Spinal cord (tissue), 10 donors: ENCODE data around the gene TMEM59. TPM values are rescaled to one million over a fixed set of nuclear protein-coding genes. Genes with fewer than 3 reads are reported as not detected.
"Not testable (repeated sequence)": the region's sequence is repeated elsewhere in the genome, so short reads cannot be mapped to it uniquely, and the experiment has no call there.

Source experiments
- DNase-seq, 6 donors: peaks; one replicate each; pipeline versions ENCODE4 v3.0.0 to v3.0.0-alpha.2; 2013 to 2015; ENCODE audit warnings: low spot score in 6 of 6, low read depth in 4 of 6
- H3K27ac ChIP-seq: one replicate; pipeline ENCODE4 v1.5.1; 2013; ENCODE audit warnings: low read depth, low read length, control low read depth
- H3K27me3 ChIP-seq: one replicate; pipeline ENCODE4 v1.6.1; 2013; ENCODE audit warnings: low read length; ENCODE audit not compliant: control insufficient read depth, insufficient read depth
- H3K36me3 ChIP-seq: one replicate; pipeline ENCODE4 v1.6.1; 2013; ENCODE audit warnings: low read length; ENCODE audit not compliant: control insufficient read depth, insufficient read depth
- H3K4me1 ChIP-seq: one replicate; pipeline ENCODE4 v1.6.1; 2013; ENCODE audit warnings: low read length; ENCODE audit not compliant: control insufficient read depth, insufficient read depth
- H3K4me3 ChIP-seq: one replicate; pipeline ENCODE4 v1.5.1; 2013; ENCODE audit warnings: low read depth, low read length, control low read depth
- H3K9me3 ChIP-seq: one replicate; pipeline ENCODE4 v1.6.1; 2013; ENCODE audit warnings: low read length; ENCODE audit not compliant: control insufficient read depth, insufficient read depth
- WGBS: methylation state at CpG from one replicate; pipeline ENCODE4 v1.1.5; 2013; ENCODE audit warnings: missing lambda C conversion rate; ENCODE audit not compliant: insufficient coverage; 5-methylcytosine and 5-hydroxymethylcytosine counted together
- polyA plus RNA-seq, 2 donors: library from polyadenylated mRNA; unstranded; fragments of 120-200 nt; gene quantifications; one replicate each; pipeline ENCODE4 v1.2.1, GENCODE V29; 2013; ENCODE audit not compliant: insufficient read length in 2 of 2
- total RNA-seq, 2 donors: library from RNA; depleted of rRNA in 1 of 2; stranded (reverse); fragments of 120-200 nt in 1 of 2; fragments of >200 nt in 1 of 2; gene quantifications; one replicate each; pipeline versions ENCODE4 v1.2.3 to v1.2.4, GENCODE V29; 2013 to 2014
- donor health status: healthy.

TMEM59 gene
- total and polyA plus RNA-seq, 4 donors: 242 to 455 (median 272) TPM

GRCh38 chr1:53994516-53994915, 58.5 kb downstream of the TMEM59 start:
- H3K9me3 ChIP-seq, DNase-seq, H3K27me3 ChIP-seq, H3K4me1 ChIP-seq, H3K4me3 ChIP-seq, H3K36me3 ChIP-seq, H3K27ac ChIP-seq: not testable (repeated sequence)
- WGBS: no CpG with 5 or more reads among the region's 2 CpGs

- Histone ChIP-seq H3K4me3 (no peak overlapping the region), H3K27ac (no peak overlapping the region), H3K9me3 (peaks cover 1% of the 10 kb centered on the region), H3K4me1 (no peaks in the 10 kb centered on the region), H3K27me3 (no peaks in the 10 kb centered on the region), H3K36me3 (no peaks in the 10 kb centered on the region)
- 76% methylated on average over 3 of the region's 4 CpGs for WGBS
- DNase-seq: no peak
These were observed 60.7 kb downstream of the TMEM59 start for GRCh38 chr1:53992085-53992874.

- no peaks in the 10 kb centered on the region for H3K27me3 ChIP-seq
- H3K9me3 ChIP-seq: peaks cover 1% of the 10 kb centered on the region
- no peak for DNase-seq
- no peaks in the 10 kb centered on the region for H3K4me1 ChIP-seq
- no peak overlapping the region for H3K27ac ChIP-seq
- WGBS: no CpG with 5 or more reads among the region's 2 CpGs
- no peaks in the 10 kb centered on the region for H3K36me3 ChIP-seq
- no peak overlapping the region for H3K4me3 ChIP-seq
These were observed 65.1 kb downstream of the TMEM59 start for GRCh38 chr1:53987880-53988279.

GRCh38 chr1:53986458-53986857, 66.5 kb downstream of the TMEM59 start:
- Histone ChIP-seq H3K36me3 (no peaks in the 10 kb centered on the region), H3K9me3 (no peaks in the 10 kb centered on the region), H3K4me1 (peaks cover 9% of the 10 kb centered on the region), H3K27me3 (no peaks in the 10 kb centered on the region), H3K4me3 (no peak overlapping the region), H3K27ac (no peak overlapping the region)
- no CpG with 5 or more reads among the region's 3 CpGs for WGBS
- no peak for DNase-seq

GRCh38 chr1:53984726-53985125, 68.3 kb downstream of the TMEM59 start:
- H3K4me1 ChIP-seq: peaks cover 9% of the 10 kb centered on the region
- H3K9me3 ChIP-seq: no peaks in the 10 kb centered on the region
- no peak overlapping the region for H3K27ac ChIP-seq
- H3K4me3 ChIP-seq: no peak overlapping the region
- DNase-seq: peak in 1 of 6 donors; percentile 20
- no peaks in the 10 kb centered on the region for H3K27me3 ChIP-seq
- no peaks in the 10 kb centered on the region for H3K36me3 ChIP-seq

- Histone ChIP-seq H3K4me3 (peak overlapping the region; percentile 37), H3K9me3 (no peaks in the 10 kb centered on the region), H3K27ac (peak overlapping the region; percentile 16), H3K4me1 (peaks cover 13% of the 10 kb centered on the region), H3K27me3 (no peaks in the 10 kb centered on the region), H3K36me3 (no peaks in the 10 kb centered on the region)
- DNase-seq: no peak
- WGBS: 30% methylated on average over 3 of the region's 4 CpGs
These were observed 70.3 kb downstream of the TMEM59 start for GRCh38 chr1:53982763-53983104.

GRCh38 chr1:53982034-53982762, 70.8 kb downstream of the TMEM59 start:
- peak overlapping the region; percentile 16 for H3K27ac ChIP-seq

GRCh38 chr1:53981220-53981619, 71.8 kb downstream of the TMEM59 start:
- no peak for DNase-seq
- no peaks in the 10 kb centered on the region for H3K9me3 ChIP-seq
- H3K27ac ChIP-seq: no peak overlapping the region
- peaks cover 13% of the 10 kb centered on the region for H3K4me1 ChIP-seq
- H3K4me3 ChIP-seq: no peak overlapping the region
- WGBS: 100% methylated on average over 3 of the region's 6 CpGs
- H3K36me3 ChIP-seq: peaks cover 5% of the 10 kb centered on the region
- no peaks in the 10 kb centered on the region for H3K27me3 ChIP-seq

More at GRCh38 chr1:53982034-53982762, 70.8 kb downstream of the TMEM59 start:
- Histone ChIP-seq H3K4me1 (peaks cover 13% of the 10 kb centered on the region), H3K27me3 (no peaks in the 10 kb centered on the region), H3K36me3 (no peaks in the 10 kb centered on the region), H3K4me3 (peak overlapping the region; percentile 37), H3K9me3 (no peaks in the 10 kb centered on the region)
- peak in 2 of 6 donors; percentile 38 to 57 for DNase-seq
- 18% methylated on average over 13 of the region's 20 CpGs for WGBS

- H3K27ac ChIP-seq: no peak overlapping the region
- H3K27me3 ChIP-seq: no peaks in the 10 kb centered on the region
- WGBS: 81% methylated on average over 13 of the region's 13 CpGs
- peak in 1 of 6 donors; percentile 34 for DNase-seq
- H3K4me3 ChIP-seq: no peak overlapping the region
- peaks cover 13% of the 10 kb centered on the region for H3K4me1 ChIP-seq
- peaks cover 5% of the 10 kb centered on the region for H3K36me3 ChIP-seq
- no peaks in the 10 kb centered on the region for H3K9me3 ChIP-seq
These were observed 73.1 kb downstream of the TMEM59 start for GRCh38 chr1:53979712-53980450.
